Chondrocyte (in vitro differentiated cells): ENCODE results near the gene ADGRF5. TPM values are rescaled to one million over a fixed set of nuclear protein-coding genes. Genes with fewer than 3 reads are reported as not detected.

Experiments used
- DNase-seq: peaks from one replicate; pipeline ENCODE4 v3.0.0; 2021; ENCODE audit warnings: mixed read lengths, low spot score
- H3K27ac Mint-ChIP-seq: one replicate; pipeline ENCODE4 v1.8.0; 2021; ENCODE audit warnings: mild to moderate bottlenecking, moderate library complexity, mixed read lengths; ENCODE audit not compliant: unreplicated experiment
- H3K27me3 Mint-ChIP-seq: 2 replicates; pipeline ENCODE4 v1.8.0; 2021; ENCODE audit warnings: low read depth, mixed read lengths
- H3K36me3 Mint-ChIP-seq: 2 replicates; pipeline ENCODE4 v1.8.0; 2021; ENCODE audit warnings: low read depth, mixed read lengths
- H3K4me1 Mint-ChIP-seq: 2 replicates; pipeline ENCODE4 v1.8.0; 2021; ENCODE audit warnings: low read depth, mild to moderate bottlenecking, mixed read lengths
- H3K4me3 Mint-ChIP-seq: one replicate; pipeline ENCODE4 v1.8.0; 2021; ENCODE audit warnings: mild to moderate bottlenecking, moderate library complexity, mixed read lengths; ENCODE audit not compliant: unreplicated experiment
- H3K9me3 Mint-ChIP-seq: 2 replicates; pipeline ENCODE4 v1.8.0; 2021; ENCODE audit warnings: low read depth, mixed read lengths
- total RNA-seq: library from RNA; stranded (reverse); gene quantifications from 3 replicates; pipeline ENCODE4 v1.2.1, GENCODE V29; 2021
- TF ChIP-seq, protein P1 (sequence below): fragments of 200-600 bp; sonication (generic); IDR thresholded peaks from 2 replicates; pipeline ENCODE4 v1.5.0; 2021; ENCODE audit warnings: antibody characterized with exemption, mild to moderate bottlenecking, moderate library complexity

ADGRF5 gene
- total RNA-seq, 1 donor from 2014 or later, result 0.67 TPM

- peaks cover 2% of the 10 kb centered on the region for H3K36me3 Mint-ChIP-seq
- no peaks in the 10 kb centered on the region for H3K4me1 Mint-ChIP-seq
- TF ChIP-seq, protein P1, sequence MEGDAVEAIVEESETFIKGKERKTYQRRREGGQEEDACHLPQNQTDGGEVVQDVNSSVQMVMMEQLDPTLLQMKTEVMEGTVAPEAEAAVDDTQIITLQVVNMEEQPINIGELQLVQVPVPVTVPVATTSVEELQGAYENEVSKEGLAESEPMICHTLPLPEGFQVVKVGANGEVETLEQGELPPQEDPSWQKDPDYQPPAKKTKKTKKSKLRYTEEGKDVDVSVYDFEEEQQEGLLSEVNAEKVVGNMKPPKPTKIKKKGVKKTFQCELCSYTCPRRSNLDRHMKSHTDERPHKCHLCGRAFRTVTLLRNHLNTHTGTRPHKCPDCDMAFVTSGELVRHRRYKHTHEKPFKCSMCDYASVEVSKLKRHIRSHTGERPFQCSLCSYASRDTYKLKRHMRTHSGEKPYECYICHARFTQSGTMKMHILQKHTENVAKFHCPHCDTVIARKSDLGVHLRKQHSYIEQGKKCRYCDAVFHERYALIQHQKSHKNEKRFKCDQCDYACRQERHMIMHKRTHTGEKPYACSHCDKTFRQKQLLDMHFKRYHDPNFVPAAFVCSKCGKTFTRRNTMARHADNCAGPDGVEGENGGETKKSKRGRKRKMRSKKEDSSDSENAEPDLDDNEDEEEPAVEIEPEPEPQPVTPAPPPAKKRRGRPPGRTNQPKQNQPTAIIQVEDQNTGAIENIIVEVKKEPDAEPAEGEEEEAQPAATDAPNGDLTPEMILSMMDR, result no peak
- H3K27me3 Mint-ChIP-seq, result peaks cover 2% of the 10 kb centered on the region
- H3K4me3 Mint-ChIP-seq, result no peak overlapping the region
- DNase-seq, result no peak
- H3K27ac Mint-ChIP-seq, result no peak overlapping the region
- H3K9me3 Mint-ChIP-seq, result no peaks in the 10 kb centered on the region
Measured at GRCh38 chr6:46915380-46915779, 6.4 kb downstream of the ADGRF5 start.

- Mint-ChIP-seq H3K4me1 (no peaks in the 10 kb centered on the region), H3K36me3 (peaks cover 2% of the 10 kb centered on the region), H3K27me3 (peaks cover 2% of the 10 kb centered on the region), H3K4me3 (no peak overlapping the region), H3K27ac (no peak overlapping the region), H3K9me3 (no peaks in the 10 kb centered on the region)
- TF ChIP-seq, protein P1, result no peak
- no peak for DNase-seq
Measured at GRCh38 chr6:46914279-46914810, 7.4 kb downstream of the ADGRF5 start.

DNA sequence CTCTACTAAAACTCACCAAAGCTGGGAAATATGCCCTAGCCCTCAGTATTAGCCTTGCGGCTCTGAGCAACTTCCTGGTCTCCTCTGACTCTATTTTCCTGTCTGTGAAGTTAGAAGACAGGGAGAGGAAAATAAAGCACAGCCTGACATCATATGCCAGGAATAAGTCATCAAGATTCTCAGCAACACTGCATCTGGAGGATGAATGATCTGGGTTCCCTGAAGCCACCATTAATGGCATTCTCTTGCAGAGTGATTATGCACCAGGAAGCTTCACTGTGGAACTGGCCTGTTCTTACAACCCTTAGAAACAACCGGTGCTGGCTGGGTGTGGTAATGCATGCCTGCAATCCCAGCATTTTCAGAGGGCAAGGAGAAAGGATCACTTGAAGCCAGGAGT lies 12.4 kb downstream of the ADGRF5 start:
- DNase-seq, result no peak
- Mint-ChIP-seq H3K27ac (no peak overlapping the region), H3K4me1 (no peaks in the 10 kb centered on the region), H3K9me3 (no peaks in the 10 kb centered on the region), H3K27me3 (peaks cover 2% of the 10 kb centered on the region), H3K36me3 (peaks cover 2% of the 10 kb centered on the region), H3K4me3 (no peak overlapping the region)
- TF ChIP-seq, protein P1, result no peak

GRCh38 chr6:46906776-46907175 lies 15.0 kb downstream of the ADGRF5 start:
- TF ChIP-seq, protein P1, result no peak
- Mint-ChIP-seq H3K4me1 (peaks cover 11% of the 10 kb centered on the region), H3K9me3 (no peaks in the 10 kb centered on the region), H3K27ac (no peak overlapping the region), H3K4me3 (no peak overlapping the region), H3K27me3 (no peaks in the 10 kb centered on the region), H3K36me3 (no peaks in the 10 kb centered on the region)
- no peak for DNase-seq

DNA sequence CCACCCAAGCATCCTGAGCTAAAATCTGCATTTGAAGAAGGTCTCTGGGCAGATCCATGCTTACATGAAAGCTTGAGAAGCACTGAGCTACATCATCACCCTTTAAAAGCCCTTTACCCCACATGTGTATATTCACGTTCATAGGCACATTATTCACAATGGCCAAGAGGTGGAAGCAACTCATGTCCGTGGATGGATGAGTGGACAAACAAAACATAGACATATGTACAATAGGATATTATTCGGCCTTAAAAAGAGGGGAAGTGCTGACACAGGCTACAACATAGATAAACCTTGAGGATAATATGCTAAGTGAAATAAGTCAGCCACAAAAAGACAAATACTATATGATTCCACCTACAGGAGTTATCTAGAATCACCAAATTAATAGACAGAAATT lies 17.6 kb downstream of the ADGRF5 start:
- Mint-ChIP-seq H3K36me3 (no peaks in the 10 kb centered on the region), H3K4me1 (peaks cover 13% of the 10 kb centered on the region), H3K9me3 (no peaks in the 10 kb centered on the region), H3K4me3 (no peak overlapping the region), H3K27ac (no peak overlapping the region), H3K27me3 (no peaks in the 10 kb centered on the region)
- TF ChIP-seq, protein P1, result no peak
- no peak for DNase-seq
